ENCODE measurements around the gene TOM1L1. TPM values are rescaled to one million over a fixed set of nuclear protein-coding genes. Genes with fewer than 3 reads are reported as not detected.

TOM1L1 gene
- total RNA-seq, 2 donors from 2014 or later: 1.4 to 3.2 TPM

DNA sequence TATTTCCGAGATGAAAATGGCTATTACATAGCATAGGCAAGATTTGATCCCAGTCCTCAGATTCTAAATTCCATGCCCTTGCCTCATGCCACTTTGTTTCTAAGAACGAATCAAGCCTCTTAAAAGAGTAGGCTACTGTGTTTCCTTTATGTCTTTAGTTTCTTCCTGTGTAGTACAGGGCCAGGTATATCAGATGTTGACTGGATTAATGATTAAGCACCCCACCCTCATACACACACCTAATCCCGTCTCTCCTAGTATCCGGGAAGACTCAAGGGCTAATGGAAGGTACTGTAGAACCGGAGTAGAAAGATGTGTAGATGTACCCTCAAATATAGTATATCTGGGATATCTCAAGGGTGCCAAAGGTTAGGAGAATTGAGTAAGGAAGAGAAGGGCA, 6.7 kb downstream of the TOM1L1 start:
- no peaks in the 10 kb centered on the region for H3K36me3 Mint-ChIP-seq (ENCODE audit: low read depth)
- ATAC-seq (replicated peaks): no peak
- no peaks in the 10 kb centered on the region for H3K9me3 Mint-ChIP-seq
- H3K27ac Mint-ChIP-seq: no peak overlapping the region
- no peak overlapping the region for H3K4me3 Mint-ChIP-seq
- no peaks in the 10 kb centered on the region for H3K27me3 Mint-ChIP-seq
- no peaks in the 10 kb centered on the region for H3K4me1 Mint-ChIP-seq

- H3K9me3 Mint-ChIP-seq: no peaks in the 10 kb centered on the region
- no peaks in the 10 kb centered on the region for H3K27me3 Mint-ChIP-seq
- no peak overlapping the region for H3K4me3 Mint-ChIP-seq
- H3K27ac Mint-ChIP-seq: no peak overlapping the region
- no peaks in the 10 kb centered on the region for H3K36me3 Mint-ChIP-seq (ENCODE audit: low read depth)
- no peak for ATAC-seq (replicated peaks)
- no peaks in the 10 kb centered on the region for H3K4me1 Mint-ChIP-seq
Observed at GRCh38 chr17:54909766-54910165, 9.1 kb downstream of the TOM1L1 start.

GRCh38 chr17:54916721-54917120, 16.1 kb downstream of the TOM1L1 start:
- Mint-ChIP-seq H3K27me3 (peaks cover 10% of the 10 kb centered on the region), H3K4me1 (no peaks in the 10 kb centered on the region), H3K4me3 (no peak overlapping the region), H3K36me3 (ENCODE audit: low read depth) (no peaks in the 10 kb centered on the region), H3K27ac (no peak overlapping the region), H3K9me3 (peaks cover 14% of the 10 kb centered on the region)
- ATAC-seq (replicated peaks): no peak

- no peak overlapping the region for H3K27ac Mint-ChIP-seq
- peaks cover 14% of the 10 kb centered on the region for H3K9me3 Mint-ChIP-seq
- peaks cover 11% of the 10 kb centered on the region for H3K27me3 Mint-ChIP-seq
- H3K36me3 Mint-ChIP-seq (ENCODE audit: low read depth): no peaks in the 10 kb centered on the region
- no peaks in the 10 kb centered on the region for H3K4me1 Mint-ChIP-seq
- H3K4me3 Mint-ChIP-seq: no peak overlapping the region
- ATAC-seq (replicated peaks): no peak
Observed at GRCh38 chr17:54919425-54919824, 18.8 kb downstream of the TOM1L1 start.

- H3K27ac Mint-ChIP-seq: no peak overlapping the region
- H3K4me1 Mint-ChIP-seq: no peaks in the 10 kb centered on the region
- H3K9me3 Mint-ChIP-seq: peaks cover 14% of the 10 kb centered on the region
- H3K4me3 Mint-ChIP-seq: no peak overlapping the region
- no peaks in the 10 kb centered on the region for H3K36me3 Mint-ChIP-seq (ENCODE audit: low read depth)
- ATAC-seq (replicated peaks): peak; percentile 46
- peaks cover 16% of the 10 kb centered on the region for H3K27me3 Mint-ChIP-seq
Observed at GRCh38 chr17:54920819-54921218, 20.2 kb downstream of the TOM1L1 start.

DNA sequence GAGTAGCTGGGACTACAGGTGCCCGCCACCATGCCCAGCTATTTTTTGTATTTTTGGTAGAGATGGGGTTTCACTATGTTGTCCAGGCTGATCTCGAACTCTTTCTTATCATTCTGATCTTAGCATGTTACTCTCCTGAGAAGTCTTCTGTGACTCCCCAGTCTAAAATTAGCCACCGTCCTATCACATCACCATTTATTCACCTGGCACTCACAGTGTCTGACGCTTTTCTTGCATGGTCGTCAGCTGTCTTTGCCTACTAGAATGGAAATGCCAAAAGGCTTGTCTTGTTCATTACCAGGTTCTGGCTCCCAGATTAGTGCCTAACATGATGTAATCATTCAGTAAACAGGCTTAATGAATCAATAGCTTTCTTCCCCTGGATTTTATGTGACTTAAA, 23.8 kb downstream of the TOM1L1 start:
- peaks cover 14% of the 10 kb centered on the region for H3K27me3 Mint-ChIP-seq
- H3K4me1 Mint-ChIP-seq: no peaks in the 10 kb centered on the region
- no peak overlapping the region for H3K27ac Mint-ChIP-seq
- H3K9me3 Mint-ChIP-seq: no peaks in the 10 kb centered on the region
- no peaks in the 10 kb centered on the region for H3K36me3 Mint-ChIP-seq (ENCODE audit: low read depth)
- H3K4me3 Mint-ChIP-seq: no peak overlapping the region
- ATAC-seq (replicated peaks): no peak

GRCh38 chr17:54927525-54927924, 26.9 kb downstream of the TOM1L1 start:
- Mint-ChIP-seq H3K4me1 (no peaks in the 10 kb centered on the region), H3K36me3 (ENCODE audit: low read depth) (no peaks in the 10 kb centered on the region), H3K4me3 (no peak overlapping the region), H3K27me3 (peaks cover 12% of the 10 kb centered on the region), H3K9me3 (no peaks in the 10 kb centered on the region), H3K27ac (no peak overlapping the region)
- ATAC-seq (replicated peaks): no peak

- H3K36me3 Mint-ChIP-seq (ENCODE audit: low read depth): no peaks in the 10 kb centered on the region
- no peak for ATAC-seq (replicated peaks)
- H3K9me3 Mint-ChIP-seq: no peaks in the 10 kb centered on the region
- no peaks in the 10 kb centered on the region for H3K4me1 Mint-ChIP-seq
- no peak overlapping the region for H3K4me3 Mint-ChIP-seq
- H3K27ac Mint-ChIP-seq: no peak overlapping the region
- peaks cover 4% of the 10 kb centered on the region for H3K27me3 Mint-ChIP-seq
Observed at GRCh38 chr17:54932711-54933110, 32.1 kb downstream of the TOM1L1 start.

GRCh38 chr17:54933921-54934320, 33.3 kb downstream of the TOM1L1 start:
- Mint-ChIP-seq H3K4me3 (no peak overlapping the region), H3K36me3 (ENCODE audit: low read depth) (no peaks in the 10 kb centered on the region), H3K4me1 (no peaks in the 10 kb centered on the region), H3K9me3 (no peaks in the 10 kb centered on the region), H3K27me3 (no peaks in the 10 kb centered on the region), H3K27ac (no peak overlapping the region)
- no peak for ATAC-seq (replicated peaks)

DNA sequence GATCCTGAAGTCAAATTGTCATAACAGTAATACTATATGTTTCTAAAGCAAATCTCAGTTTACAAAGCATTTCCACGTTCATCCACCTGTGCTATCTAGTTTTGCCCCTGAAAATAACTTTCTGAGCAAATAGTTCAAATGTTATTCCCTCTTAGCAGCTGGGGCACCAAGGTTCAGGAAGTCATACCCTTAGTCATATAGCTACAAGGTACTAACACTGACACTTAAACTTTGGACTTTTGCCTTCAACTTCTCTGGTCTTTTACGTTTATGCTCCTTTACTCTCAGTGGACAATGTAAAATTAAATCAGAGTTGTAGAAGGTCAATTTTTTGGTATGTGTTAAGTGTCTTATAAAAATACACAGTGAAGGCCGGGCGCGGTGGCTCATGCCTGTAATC, 34.8 kb downstream of the TOM1L1 start:
- H3K27ac Mint-ChIP-seq: no peak overlapping the region
- no peaks in the 10 kb centered on the region for H3K36me3 Mint-ChIP-seq (ENCODE audit: low read depth)
- H3K4me1 Mint-ChIP-seq: no peaks in the 10 kb centered on the region
- no peaks in the 10 kb centered on the region for H3K9me3 Mint-ChIP-seq
- H3K4me3 Mint-ChIP-seq: no peak overlapping the region
- no peaks in the 10 kb centered on the region for H3K27me3 Mint-ChIP-seq
- no peak for ATAC-seq (replicated peaks)

DNA sequence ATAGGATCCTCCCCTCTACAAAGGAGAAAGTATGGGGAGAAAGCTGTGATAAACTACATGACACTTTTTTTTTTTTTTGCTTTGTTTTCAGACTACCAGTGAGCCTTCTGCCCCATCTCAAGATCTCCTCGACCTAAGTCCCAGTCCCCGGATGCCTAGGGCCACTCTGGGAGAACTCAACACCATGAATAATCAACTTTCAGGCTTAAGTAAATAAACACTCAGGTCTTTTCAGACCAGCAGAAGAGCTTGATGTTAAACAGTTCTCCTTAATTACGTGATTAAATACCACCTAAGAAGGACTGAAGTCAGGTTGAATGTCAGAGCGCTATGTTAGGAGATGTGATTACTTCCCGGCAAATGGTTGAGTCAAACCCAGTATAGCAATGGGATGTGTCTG, 36.4 kb downstream of the TOM1L1 start:
- H3K9me3 Mint-ChIP-seq: no peaks in the 10 kb centered on the region
- H3K36me3 Mint-ChIP-seq (ENCODE audit: low read depth): no peaks in the 10 kb centered on the region
- H3K27me3 Mint-ChIP-seq: no peaks in the 10 kb centered on the region
- H3K4me1 Mint-ChIP-seq: no peaks in the 10 kb centered on the region
- H3K4me3 Mint-ChIP-seq: no peak overlapping the region
- no peak overlapping the region for H3K27ac Mint-ChIP-seq
- no peak for ATAC-seq (replicated peaks)

GRCh38 chr17:54937426-54937825, 36.8 kb downstream of the TOM1L1 start:
- no peak overlapping the region for H3K4me3 Mint-ChIP-seq
- H3K4me1 Mint-ChIP-seq: no peaks in the 10 kb centered on the region
- H3K27ac Mint-ChIP-seq: no peak overlapping the region
- no peaks in the 10 kb centered on the region for H3K36me3 Mint-ChIP-seq (ENCODE audit: low read depth)
- no peak for ATAC-seq (replicated peaks)
- H3K9me3 Mint-ChIP-seq: no peaks in the 10 kb centered on the region
- no peaks in the 10 kb centered on the region for H3K27me3 Mint-ChIP-seq

GRCh38 chr17:54941285-54941684, 40.6 kb downstream of the TOM1L1 start:
- H3K9me3 Mint-ChIP-seq: no peaks in the 10 kb centered on the region
- no peak for ATAC-seq (replicated peaks)
- no peaks in the 10 kb centered on the region for H3K4me1 Mint-ChIP-seq
- H3K27me3 Mint-ChIP-seq: no peaks in the 10 kb centered on the region
- no peak overlapping the region for H3K27ac Mint-ChIP-seq
- no peak overlapping the region for H3K4me3 Mint-ChIP-seq
- H3K36me3 Mint-ChIP-seq (ENCODE audit: low read depth): no peaks in the 10 kb centered on the region

- no peak for ATAC-seq (replicated peaks)
- no peaks in the 10 kb centered on the region for H3K36me3 Mint-ChIP-seq (ENCODE audit: low read depth)
- H3K4me3 Mint-ChIP-seq: no peak overlapping the region
- peaks cover 11% of the 10 kb centered on the region for H3K27me3 Mint-ChIP-seq
- H3K27ac Mint-ChIP-seq: no peak overlapping the region
- no peaks in the 10 kb centered on the region for H3K9me3 Mint-ChIP-seq
- peaks cover 4% of the 10 kb centered on the region for H3K4me1 Mint-ChIP-seq
Observed at GRCh38 chr17:54944796-54945195, 44.1 kb downstream of the TOM1L1 start.

DNA sequence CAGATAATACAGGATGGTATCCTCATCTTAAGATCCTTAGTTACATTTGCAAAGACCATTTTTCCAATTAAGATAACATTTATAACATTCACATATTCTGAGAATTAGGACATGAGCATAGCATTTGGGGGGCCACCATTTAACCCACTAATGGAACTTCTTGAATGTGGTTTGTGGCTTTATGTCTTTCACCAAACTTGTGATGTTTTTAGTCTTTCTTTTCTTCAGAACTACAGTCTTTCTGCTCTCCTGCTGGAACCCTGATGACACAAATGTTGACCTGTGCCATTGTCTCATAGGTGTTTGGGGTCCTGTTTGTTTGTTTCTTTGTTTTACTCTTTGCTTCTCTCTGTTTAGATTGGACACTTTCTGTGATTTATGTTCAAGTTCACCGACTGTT, 44.6 kb downstream of the TOM1L1 start:
- Mint-ChIP-seq H3K36me3 (ENCODE audit: low read depth) (no peaks in the 10 kb centered on the region), H3K4me1 (peaks cover 4% of the 10 kb centered on the region), H3K9me3 (no peaks in the 10 kb centered on the region), H3K4me3 (no peak overlapping the region), H3K27me3 (peaks cover 11% of the 10 kb centered on the region), H3K27ac (no peak overlapping the region)
- no peak for ATAC-seq (replicated peaks)

GRCh38 chr17:54945671-54946070, 45.0 kb downstream of the TOM1L1 start:
- peaks cover 11% of the 10 kb centered on the region for H3K27me3 Mint-ChIP-seq
- no peak for ATAC-seq (replicated peaks)
- no peak overlapping the region for H3K27ac Mint-ChIP-seq
- H3K4me3 Mint-ChIP-seq: no peak overlapping the region
- H3K36me3 Mint-ChIP-seq (ENCODE audit: low read depth): no peaks in the 10 kb centered on the region
- H3K4me1 Mint-ChIP-seq: peaks cover 4% of the 10 kb centered on the region
- H3K9me3 Mint-ChIP-seq: no peaks in the 10 kb centered on the region
